Measurements from ENCODE around the gene ATAD3B. TPM values are rescaled to one million over a fixed set of nuclear protein-coding genes. Genes with fewer than 3 reads are reported as not detected.
"Not testable (repeated sequence)": the region's sequence is repeated elsewhere in the genome, so short reads cannot be mapped to it uniquely, and the experiment has no call there.

Gene ATAD3B
- polyA plus RNA-seq, 3 donors from 2014 or later = 0.39 to 5.0 (median 2.5) TPM

GRCh38 chr1:1489231-1489630 is 17.7 kb downstream of the ATAD3B start:
- peaks cover 11 to 18% (median 15%) of the 10 kb centered on the region in 3 donors for H3K36me3 Mint-ChIP-seq
- no peaks in the 10 kb centered on the region for H3K4me1 Mint-ChIP-seq
- H3K4me3 Mint-ChIP-seq = no peak overlapping the region
- H3K9me3 Mint-ChIP-seq = peaks cover 0 to 5% (median 4%) of the 10 kb centered on the region in 6 donors
- H3K27me3 Mint-ChIP-seq (ENCODE audit: low read depth in 3 of 3) = peaks cover 0 to 5% (median 0%) of the 10 kb centered on the region in 3 donors
- DNase-seq = no peak
- no peak overlapping the region for H3K27ac Mint-ChIP-seq

- DNase-seq = no peak
- H3K36me3 Mint-ChIP-seq = peaks cover 11 to 18% (median 15%) of the 10 kb centered on the region in 3 donors
- no peaks in the 10 kb centered on the region for H3K4me1 Mint-ChIP-seq
- no peak overlapping the region for H3K27ac Mint-ChIP-seq
- peaks cover 0 to 5% (median 0%) of the 10 kb centered on the region in 3 donors for H3K27me3 Mint-ChIP-seq (ENCODE audit: low read depth in 3 of 3)
- H3K4me3 Mint-ChIP-seq = no peak overlapping the region
- H3K9me3 Mint-ChIP-seq = peaks cover 0 to 5% (median 4%) of the 10 kb centered on the region in 6 donors
These were observed 18.3 kb downstream of the ATAD3B start for GRCh38 chr1:1489861-1490260.

GRCh38 chr1:1490633-1491230 is 19.2 kb downstream of the ATAD3B start:
- Mint-ChIP-seq H3K27me3 (ENCODE audit: low read depth in 3 of 3) (peaks cover 0 to 1% (median 0%) of the 10 kb centered on the region in 3 donors), H3K4me1 (no peaks in the 10 kb centered on the region), H3K4me3 (no peak overlapping the region), H3K9me3 (peaks cover 0 to 5% (median 4%) of the 10 kb centered on the region in 6 donors), H3K36me3 (peaks cover 11 to 18% (median 15%) of the 10 kb centered on the region in 3 donors), H3K27ac (no peak overlapping the region)
- DNase-seq = no peak

GRCh38 chr1:1491601-1492000 is 20.0 kb downstream of the ATAD3B start:
- DNase-seq = no peak
- H3K27me3 Mint-ChIP-seq (ENCODE audit: low read depth in 3 of 3) = peaks cover 0 to 1% (median 0%) of the 10 kb centered on the region in 3 donors
- no peak overlapping the region for H3K4me3 Mint-ChIP-seq
- H3K9me3 Mint-ChIP-seq = peaks cover 0 to 5% (median 4%) of the 10 kb centered on the region in 6 donors
- no peak overlapping the region for H3K27ac Mint-ChIP-seq
- peaks cover 11 to 18% (median 15%) of the 10 kb centered on the region in 3 donors for H3K36me3 Mint-ChIP-seq
- H3K4me1 Mint-ChIP-seq = no peaks in the 10 kb centered on the region

- DNase-seq; H3K27me3 Mint-ChIP-seq (ENCODE audit: low read depth in 3 of 3); H3K4me3 Mint-ChIP-seq; H3K4me1 Mint-ChIP-seq; H3K27ac Mint-ChIP-seq; H3K9me3 Mint-ChIP-seq: not testable (repeated sequence)
- peaks cover 11 to 18% (median 15%) of the 10 kb centered on the region in 3 donors for H3K36me3 Mint-ChIP-seq
These were observed 22.7 kb downstream of the ATAD3B start for GRCh38 chr1:1494311-1494710.

- not testable (repeated sequence) for H3K27ac Mint-ChIP-seq; H3K4me1 Mint-ChIP-seq; H3K27me3 Mint-ChIP-seq (ENCODE audit: low read depth in 3 of 3); DNase-seq; H3K9me3 Mint-ChIP-seq; H3K4me3 Mint-ChIP-seq
- peaks cover 11 to 18% (median 12%) of the 10 kb centered on the region in 3 donors for H3K36me3 Mint-ChIP-seq
These were observed 24.0 kb downstream of the ATAD3B start for GRCh38 chr1:1495461-1495975.

GRCh38 chr1:1504777-1505365 is 33.3 kb downstream of the ATAD3B start:
- not testable (repeated sequence) for H3K27me3 Mint-ChIP-seq (ENCODE audit: low read depth in 3 of 3); H3K9me3 Mint-ChIP-seq; H3K36me3 Mint-ChIP-seq
- H3K27ac Mint-ChIP-seq = peak overlapping the region; percentile 94 to 98 (median 96)
- peak overlapping the region; percentile 76 to 96 (median 86) for H3K4me3 Mint-ChIP-seq
- peaks cover 11 to 14% of the 10 kb centered on the region in 2 donors for H3K4me1 Mint-ChIP-seq
- peak; percentile 43 to 64 (median 49) for DNase-seq

- H3K4me3 Mint-ChIP-seq = peak overlapping the region; percentile 76 to 96 (median 86)
- H3K36me3 Mint-ChIP-seq; H3K27me3 Mint-ChIP-seq (ENCODE audit: low read depth in 3 of 3); H3K9me3 Mint-ChIP-seq: not testable (repeated sequence)
- H3K27ac Mint-ChIP-seq = peak overlapping the region; percentile 94 to 98 (median 96)
- H3K4me1 Mint-ChIP-seq = peaks cover 11 to 14% of the 10 kb centered on the region in 2 donors
- DNase-seq = peak; percentile 38 to 39 (median 39)
These were observed 33.8 kb downstream of the ATAD3B start for GRCh38 chr1:1505366-1505798.

GRCh38 chr1:1505801-1506200 is 34.2 kb downstream of the ATAD3B start:
- not testable (repeated sequence) for H3K27me3 Mint-ChIP-seq (ENCODE audit: low read depth in 3 of 3); H3K36me3 Mint-ChIP-seq; H3K9me3 Mint-ChIP-seq; DNase-seq
- H3K4me1 Mint-ChIP-seq = peaks cover 12 to 17% of the 10 kb centered on the region in 2 donors
- H3K4me3 Mint-ChIP-seq = peak overlapping the region; percentile 39 to 96 (median 84)
- peak overlapping the region; percentile 94 to 98 (median 96) for H3K27ac Mint-ChIP-seq

GRCh38 chr1:1507305-1507704 is 35.7 kb downstream of the ATAD3B start:
- Mint-ChIP-seq H3K4me3 (peak overlapping the region in 1 of 5 donors; percentile 31), H3K4me1 (peaks cover 19 to 23% of the 10 kb centered on the region in 2 donors), H3K27ac (peak overlapping the region in 4 of 6 donors; percentile 23 to 94 (median 54)), H3K27me3 (ENCODE audit: low read depth in 3 of 3) (peaks cover 5 to 8% (median 7%) of the 10 kb centered on the region in 3 donors), H3K36me3 (no peaks in the 10 kb centered on the region), H3K9me3 (no peaks in the 10 kb centered on the region)
- no peak for DNase-seq

- not testable (repeated sequence) for H3K4me3 Mint-ChIP-seq; H3K27ac Mint-ChIP-seq; H3K27me3 Mint-ChIP-seq (ENCODE audit: low read depth in 3 of 3); DNase-seq; H3K36me3 Mint-ChIP-seq; H3K9me3 Mint-ChIP-seq
- peaks cover 23 to 25% of the 10 kb centered on the region in 2 donors for H3K4me1 Mint-ChIP-seq
These were observed 37.4 kb downstream of the ATAD3B start for GRCh38 chr1:1508775-1509464.

GRCh38 chr1:1509465-1509850 is 37.9 kb downstream of the ATAD3B start:
- DNase-seq; H3K4me3 Mint-ChIP-seq; H3K9me3 Mint-ChIP-seq; H3K27ac Mint-ChIP-seq; H3K36me3 Mint-ChIP-seq; H3K27me3 Mint-ChIP-seq (ENCODE audit: low read depth in 3 of 3): not testable (repeated sequence)
- peaks cover 23 to 25% of the 10 kb centered on the region in 2 donors for H3K4me1 Mint-ChIP-seq

- peak in 1 of 3 donors; percentile 6 for DNase-seq
- Mint-ChIP-seq H3K4me1 (peaks cover 9 to 14% of the 10 kb centered on the region in 2 donors), H3K27ac (peak overlapping the region; percentile 86 to 97 (median 94)), H3K9me3 (no peaks in the 10 kb centered on the region), H3K27me3 (ENCODE audit: low read depth in 3 of 3) (peaks cover 4 to 7% (median 4%) of the 10 kb centered on the region in 3 donors), H3K36me3 (no peaks in the 10 kb centered on the region), H3K4me3 (peak overlapping the region; percentile 88 to 98 (median 93))
These were observed 39.5 kb downstream of the ATAD3B start for GRCh38 chr1:1510912-1511532.

Measured in immature natural killer cell (primary cell).